Epithelial cell of prostate (primary cell): Measurements from ENCODE around the gene PARD3B.

Source experiments
- DNase-seq: peaks from one replicate; pipeline ENCODE4 v3.0.0-alpha.2; 2011; ENCODE audit warnings: low read depth, low spot score
- H3K27ac ChIP-seq: fragments of 450-650 bp; 2 replicates; pipeline ENCODE4 v1.5.1; 2017; ENCODE audit warnings: mild to moderate bottlenecking

PARD3B gene

DNA sequence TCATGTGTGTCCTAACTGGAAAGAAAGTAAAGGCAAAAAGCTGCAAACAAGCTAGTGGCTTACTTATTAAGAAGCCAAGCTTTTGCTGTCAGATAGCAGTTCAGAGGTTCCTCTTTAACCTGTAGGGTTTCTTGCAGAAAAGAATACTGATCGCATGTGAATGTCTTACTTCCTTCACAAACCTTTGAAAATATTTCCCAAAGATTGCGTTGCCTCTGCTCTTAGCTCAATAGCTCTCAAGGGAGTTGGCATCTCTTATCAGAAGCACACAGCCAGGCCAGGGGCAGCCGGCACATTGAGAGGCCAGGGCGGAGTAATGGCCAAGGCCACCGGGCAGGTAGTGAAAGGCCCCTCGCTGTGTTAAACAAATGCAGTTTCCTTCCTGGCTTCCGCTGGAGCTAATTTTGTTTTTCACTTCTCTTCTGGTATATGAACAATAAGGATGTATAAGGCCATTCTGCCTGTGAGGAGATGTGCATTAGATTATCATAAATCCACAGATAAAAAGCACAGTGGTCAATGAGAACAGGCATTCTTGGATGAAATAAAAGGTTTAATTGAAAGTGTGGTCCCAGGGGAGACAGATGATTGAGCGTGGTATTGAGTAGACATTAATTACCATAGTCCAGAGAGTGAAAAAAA is 594.7 kb downstream of the PARD3B start:
- no peak overlapping the region for H3K27ac ChIP-seq
- DNase-seq, result no peak

DNA sequence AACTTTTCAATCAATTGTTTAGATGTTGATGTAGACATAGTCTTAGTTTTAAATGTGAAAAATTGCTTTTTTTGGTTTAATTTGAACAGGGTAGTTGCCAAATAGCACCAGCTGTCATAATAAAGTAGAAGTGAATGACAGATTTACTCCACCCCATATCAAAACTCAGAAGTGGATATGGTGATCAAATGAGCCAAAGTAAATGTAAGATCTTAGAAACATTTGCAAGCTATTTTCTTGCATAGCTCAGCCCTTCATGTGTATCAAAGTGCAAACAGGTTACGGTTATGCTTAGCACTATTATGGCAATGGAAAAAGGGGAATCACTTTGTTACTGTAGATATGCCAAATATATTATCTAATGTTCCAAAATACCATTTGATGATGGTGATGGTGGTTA is 596.1 kb downstream of the PARD3B start:
- no peak overlapping the region for H3K27ac ChIP-seq

DNA sequence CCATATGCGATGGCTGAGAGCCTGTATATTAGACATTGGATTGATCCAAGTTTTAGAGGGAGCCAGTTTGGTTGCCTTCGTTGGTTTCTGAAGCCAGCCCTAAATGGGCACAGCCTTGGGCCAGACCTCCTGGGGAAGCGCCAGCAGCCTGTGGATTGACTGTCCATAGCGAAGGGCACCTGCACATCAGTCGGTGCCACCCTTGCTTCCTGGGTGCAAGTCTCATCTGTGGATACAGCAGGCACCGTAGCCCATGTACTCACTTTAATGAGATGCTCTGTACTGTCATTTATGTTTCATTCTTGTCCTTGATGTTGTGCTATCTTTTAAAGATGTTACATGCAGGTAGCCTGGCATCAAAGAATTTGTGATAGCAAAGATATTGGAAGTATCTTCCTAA is 600.6 kb downstream of the PARD3B start:
- no peak for DNase-seq
- H3K27ac ChIP-seq, result no peak overlapping the region

More for the DNA sequence above, 596.1 kb downstream of the PARD3B start:
- no peak for DNase-seq

DNA sequence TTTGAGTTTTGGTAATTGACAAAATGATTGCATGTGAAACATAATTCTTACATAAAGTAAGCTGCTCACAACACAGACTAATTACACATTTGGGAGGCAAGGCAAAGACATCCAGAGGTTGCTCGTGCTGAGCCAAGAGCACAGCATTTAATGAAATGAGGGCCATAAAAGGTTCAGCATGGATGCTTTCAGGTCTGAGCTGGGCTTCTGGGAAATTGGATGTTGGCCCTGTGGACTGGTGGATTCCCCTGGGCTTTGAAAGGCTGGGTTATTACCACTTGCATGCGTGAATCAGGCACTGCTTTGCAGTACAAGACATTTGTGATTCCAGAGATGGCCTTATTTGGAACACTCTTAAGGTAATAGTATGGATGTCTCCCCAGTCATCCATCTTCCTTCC is 603.5 kb downstream of the PARD3B start:
- H3K27ac ChIP-seq, result no peak overlapping the region
- DNase-seq, result no peak

DNA sequence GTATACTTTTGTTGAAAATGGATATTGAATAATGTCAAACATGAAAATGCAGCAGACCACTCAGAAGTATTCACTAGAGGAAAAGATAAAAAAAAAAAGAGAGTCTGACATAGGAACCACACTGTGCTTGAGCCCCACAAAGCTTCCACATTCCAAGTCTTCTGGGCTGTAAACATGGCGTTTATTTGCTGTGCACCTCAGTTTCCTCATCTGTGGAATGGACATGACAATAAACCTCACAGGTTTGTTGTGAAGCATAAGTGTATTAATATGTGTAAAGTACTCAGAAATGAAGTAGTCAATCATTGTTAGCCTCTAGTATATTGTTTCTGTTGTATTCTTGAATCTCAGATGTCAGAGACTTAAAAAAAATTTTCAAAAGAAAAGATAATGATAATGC is 611.2 kb downstream of the PARD3B start:
- no peak overlapping the region for H3K27ac ChIP-seq
- DNase-seq, result no peak

DNA sequence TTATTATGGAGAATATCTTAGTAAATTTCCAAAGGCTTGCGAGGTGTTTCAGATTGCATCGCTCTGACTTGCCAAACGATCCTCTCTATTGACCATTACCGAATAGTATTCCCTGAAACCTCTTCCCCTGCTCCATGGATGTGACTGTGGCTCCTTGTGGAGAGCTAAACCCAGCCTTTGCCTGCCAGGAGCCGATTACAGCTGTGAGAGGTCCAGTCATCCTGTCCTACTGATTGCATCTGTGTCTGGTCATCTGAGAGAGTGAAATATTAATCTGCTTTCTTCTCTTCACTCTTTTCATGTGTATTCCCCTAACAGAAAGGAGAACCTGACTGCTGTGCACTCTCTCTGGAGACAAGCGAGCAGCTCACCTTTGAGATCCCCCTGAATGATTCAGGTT is 613.1 kb downstream of the PARD3B start:
- no peak overlapping the region for H3K27ac ChIP-seq
- DNase-seq, result no peak

DNA sequence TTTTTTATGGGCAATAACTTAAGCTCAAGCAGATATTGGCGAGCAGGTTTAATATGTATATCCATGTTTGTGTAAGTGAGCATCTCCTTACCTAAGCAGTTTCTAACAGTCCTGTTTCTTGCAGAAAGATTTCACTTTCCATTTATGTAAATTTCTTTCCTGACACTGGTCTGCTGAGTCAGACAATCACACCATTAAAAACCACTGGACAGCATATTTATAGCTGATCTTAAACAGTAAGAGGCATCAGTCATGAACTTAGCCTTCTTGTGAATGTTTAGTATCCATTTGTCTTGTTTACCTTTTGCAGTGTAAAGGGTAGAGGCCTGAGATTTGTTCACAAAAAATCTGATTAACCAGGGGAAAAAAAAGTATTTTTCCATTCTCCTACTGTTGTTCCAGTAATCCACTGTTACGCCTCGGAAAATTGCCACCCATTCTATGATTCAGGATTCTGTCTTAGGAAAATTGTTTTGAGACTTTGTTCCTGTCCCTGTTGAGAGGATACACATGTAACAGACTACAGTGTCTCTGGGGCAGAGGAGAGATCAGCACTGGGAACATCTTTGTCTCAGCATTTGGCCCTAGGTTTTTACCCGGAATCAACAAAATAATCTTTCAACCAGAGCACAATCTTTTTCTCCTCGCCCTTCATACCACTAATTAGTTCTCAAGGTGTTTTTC is 616.0 kb downstream of the PARD3B start:
- DNase-seq, result no peak
- H3K27ac ChIP-seq, result no peak overlapping the region

DNA sequence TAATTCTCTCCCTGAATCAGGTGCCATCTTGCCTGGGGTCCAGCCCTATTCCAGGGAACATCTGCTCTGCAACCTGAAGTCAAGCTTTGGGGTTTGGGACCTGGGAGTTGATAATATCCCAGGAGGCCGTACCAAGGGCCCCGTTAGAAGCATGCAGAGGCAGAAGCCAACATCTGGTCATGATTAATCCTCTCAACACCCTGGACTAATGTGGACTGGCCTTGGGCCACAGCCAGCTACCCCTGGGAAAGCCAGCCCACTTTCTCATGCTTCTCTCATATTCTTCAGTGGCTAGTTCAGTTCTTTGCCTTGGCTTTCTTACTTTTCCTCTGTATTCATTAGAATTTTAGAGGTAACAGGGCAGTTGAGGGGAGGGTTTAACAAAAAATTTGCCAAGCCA is 621.5 kb downstream of the PARD3B start:
- no peak overlapping the region for H3K27ac ChIP-seq
- DNase-seq, result no peak

DNA sequence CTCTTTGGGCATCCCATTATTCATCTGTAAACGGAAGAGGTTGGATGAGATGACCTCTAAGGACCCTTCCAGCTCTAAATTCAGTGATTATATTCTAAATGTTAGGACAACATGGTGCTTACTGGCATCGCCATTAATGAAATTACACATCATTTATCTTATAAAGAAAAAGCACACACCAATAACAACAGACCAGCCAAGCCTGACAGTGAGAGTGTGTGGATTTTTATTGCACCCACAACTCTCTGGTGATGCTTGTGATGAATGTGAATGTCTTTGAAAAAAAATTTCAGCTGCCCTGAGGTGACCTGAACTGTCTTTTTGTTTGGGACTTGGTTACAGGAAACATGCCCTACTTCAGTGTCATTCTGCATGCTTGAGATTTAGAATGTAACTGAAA is 623.7 kb downstream of the PARD3B start:
- H3K27ac ChIP-seq, result no peak overlapping the region
- no peak for DNase-seq

DNA sequence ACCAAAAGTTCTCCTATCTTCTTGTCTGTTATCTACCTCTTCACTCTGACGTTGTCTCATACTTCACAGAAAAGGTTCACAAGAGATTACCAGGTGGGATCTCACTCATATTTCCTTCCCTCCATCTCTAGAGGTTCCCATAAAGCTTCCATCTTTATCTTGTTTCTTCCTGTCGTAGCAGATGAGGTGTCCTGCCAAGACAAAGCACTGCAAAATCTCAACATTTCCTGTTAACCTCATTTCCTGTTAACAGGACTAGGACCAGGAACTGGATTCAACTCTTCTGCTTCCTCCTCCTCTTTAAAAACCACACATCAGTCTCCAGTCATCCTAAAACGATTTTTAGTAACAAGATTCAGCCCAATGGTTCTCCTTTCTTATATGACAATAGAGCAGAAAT is 624.2 kb downstream of the PARD3B start:
- DNase-seq, result no peak
- H3K27ac ChIP-seq, result no peak overlapping the region

DNA sequence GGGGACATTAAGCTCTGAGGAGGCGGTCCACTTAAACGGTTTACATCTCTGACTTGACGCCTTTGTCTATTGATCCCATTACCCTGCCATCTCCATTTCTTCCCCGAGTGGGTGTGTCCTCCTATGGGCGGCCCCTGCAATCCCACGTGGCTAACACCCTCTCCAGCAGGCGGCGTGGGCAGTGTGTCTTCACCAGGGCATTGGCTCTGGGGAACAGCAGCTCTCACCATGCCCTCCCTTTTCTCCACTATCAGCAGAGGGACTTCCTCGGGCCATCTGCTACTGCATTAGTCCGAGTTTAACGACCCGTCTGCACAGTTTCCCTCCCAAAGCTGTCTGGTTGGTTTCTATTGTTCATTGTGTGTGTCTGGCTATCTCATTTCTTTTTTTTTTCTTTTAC is 625.1 kb downstream of the PARD3B start:
- no peak for DNase-seq
- no peak overlapping the region for H3K27ac ChIP-seq

DNA sequence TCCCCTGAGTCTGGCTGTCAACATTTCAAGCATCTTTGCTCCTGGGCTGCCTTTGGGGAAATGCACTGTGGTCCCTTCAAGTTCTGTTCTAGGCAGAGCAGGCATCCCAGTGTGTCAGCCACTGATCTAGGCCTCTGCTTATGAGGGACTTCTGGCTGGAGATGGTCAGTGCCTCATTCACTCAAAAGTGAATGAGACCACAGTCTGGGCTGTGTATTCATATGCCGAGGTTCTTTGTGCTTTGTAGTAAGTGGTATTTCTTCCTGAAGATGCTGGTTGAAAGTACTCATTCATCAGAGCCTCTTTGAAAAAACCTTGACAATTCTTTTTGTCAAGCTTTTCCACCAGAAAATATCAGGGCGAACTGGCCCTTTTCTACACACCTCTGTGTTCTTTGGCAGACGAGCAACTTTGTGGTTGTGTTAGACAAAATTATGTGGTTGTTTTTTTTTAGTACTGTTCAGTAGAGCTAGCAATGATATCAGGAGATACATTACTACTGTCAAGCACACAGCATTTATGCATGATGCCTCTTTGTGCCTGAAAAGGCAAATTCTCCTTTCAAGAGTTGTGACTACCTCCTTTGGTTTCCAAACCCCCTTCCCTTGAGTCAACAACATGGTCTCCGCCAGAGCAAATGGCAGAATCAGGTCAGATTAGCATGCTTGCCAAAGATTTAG is 626.1 kb downstream of the PARD3B start:
- H3K27ac ChIP-seq, result no peak overlapping the region

DNA sequence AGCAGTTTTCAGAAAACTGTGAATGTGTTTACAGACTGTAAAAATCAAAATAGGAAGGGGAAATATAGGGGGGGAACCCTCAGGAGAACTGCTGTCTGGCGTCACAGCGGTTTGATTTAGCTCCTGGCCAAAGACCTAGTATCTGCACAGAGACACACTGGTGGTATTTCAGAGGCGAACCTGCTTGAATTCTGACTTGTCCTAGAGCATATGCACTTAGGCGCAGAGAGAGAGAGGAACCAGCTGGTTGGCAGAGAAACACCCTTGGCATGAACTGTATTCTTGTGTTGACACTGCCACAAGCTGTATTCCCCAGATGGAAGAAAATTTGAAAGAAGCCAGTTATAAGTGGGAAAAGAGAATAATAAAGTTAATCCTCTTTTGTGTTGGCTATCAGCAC is 630.6 kb downstream of the PARD3B start:
- no peak for DNase-seq

More for the DNA sequence above, 626.1 kb downstream of the PARD3B start:
- no peak for DNase-seq

DNA sequence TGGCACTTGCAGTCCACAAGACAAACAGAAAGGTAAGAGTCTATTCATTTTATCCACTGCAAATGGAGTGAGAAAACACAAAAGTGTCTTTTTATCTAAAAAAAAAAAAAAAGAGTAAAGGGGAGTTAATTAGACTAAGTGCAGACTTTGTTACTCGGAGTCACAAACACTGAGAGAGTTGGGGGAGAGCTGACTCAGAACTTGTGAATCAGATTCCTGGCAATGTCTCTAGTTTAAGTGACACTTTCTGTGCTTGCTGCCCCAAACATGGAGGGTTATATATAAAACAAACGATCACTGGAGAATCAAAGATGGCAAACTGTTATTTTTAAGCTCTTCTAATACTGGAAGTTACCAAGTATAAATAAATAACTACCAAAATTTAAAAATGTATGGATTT is 631.3 kb downstream of the PARD3B start:
- no peak overlapping the region for H3K27ac ChIP-seq
- no peak for DNase-seq

More for the DNA sequence above, 630.6 kb downstream of the PARD3B start:
- H3K27ac ChIP-seq, result no peak overlapping the region

DNA sequence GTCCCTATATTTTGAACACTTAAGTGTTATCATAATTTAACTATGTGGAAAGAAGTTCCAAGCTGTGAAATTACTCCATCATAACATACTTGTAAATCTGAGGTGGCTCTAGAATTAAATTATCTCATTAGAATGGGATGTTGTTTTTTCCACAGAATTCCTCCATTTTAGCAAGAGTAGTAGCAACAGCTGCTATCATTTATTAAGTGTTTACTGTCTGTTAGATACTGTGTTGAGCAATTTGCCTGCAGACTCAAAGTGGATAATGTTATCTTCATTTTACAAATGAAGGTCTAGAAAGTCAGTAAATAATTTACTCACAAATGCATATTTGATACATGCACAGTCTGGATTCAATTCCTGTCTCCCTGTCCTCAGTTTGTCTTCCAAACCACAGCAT is 632.3 kb downstream of the PARD3B start:
- DNase-seq, result no peak
- H3K27ac ChIP-seq, result no peak overlapping the region

DNA sequence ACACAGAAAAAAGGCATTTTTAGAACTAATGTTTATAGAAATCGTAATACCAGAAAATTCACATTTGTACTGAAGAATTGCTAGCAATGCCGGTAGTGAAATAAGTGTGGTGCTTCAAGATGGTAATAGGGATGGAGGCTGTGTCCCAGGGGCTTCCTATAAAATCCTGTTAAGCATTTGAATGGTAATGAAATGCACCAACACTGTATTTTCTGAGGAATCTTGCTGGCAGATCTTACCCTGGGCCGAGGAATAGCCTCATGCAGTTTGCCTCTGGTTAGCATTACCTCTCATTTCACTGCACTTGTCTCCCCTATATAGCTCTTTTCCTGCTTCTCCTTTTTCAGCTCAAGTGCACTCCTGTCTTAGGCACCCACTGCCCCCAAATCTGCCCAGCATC is 635.5 kb downstream of the PARD3B start:
- H3K27ac ChIP-seq, result no peak overlapping the region

DNA sequence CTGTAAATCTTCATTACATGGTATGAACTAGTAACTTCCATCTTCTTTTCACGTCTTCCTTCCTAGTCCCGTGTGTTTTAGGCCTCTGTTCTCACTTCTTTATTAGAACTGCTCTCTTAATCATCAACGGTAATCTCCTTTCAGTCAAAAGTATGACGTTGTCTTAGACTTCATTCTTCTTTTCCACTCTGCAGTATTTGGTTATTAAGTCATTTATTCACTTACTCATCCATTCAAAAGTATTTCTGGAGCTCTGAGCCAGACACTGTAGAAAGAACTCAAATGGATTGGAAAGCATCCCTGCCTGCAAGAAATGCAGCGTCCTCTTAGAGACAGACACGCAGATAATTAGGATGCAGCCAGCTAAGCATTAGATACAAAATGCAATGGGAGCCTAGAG is 642.5 kb downstream of the PARD3B start:
- no peak for DNase-seq

More for the DNA sequence above, 635.5 kb downstream of the PARD3B start:
- DNase-seq, result no peak

DNA sequence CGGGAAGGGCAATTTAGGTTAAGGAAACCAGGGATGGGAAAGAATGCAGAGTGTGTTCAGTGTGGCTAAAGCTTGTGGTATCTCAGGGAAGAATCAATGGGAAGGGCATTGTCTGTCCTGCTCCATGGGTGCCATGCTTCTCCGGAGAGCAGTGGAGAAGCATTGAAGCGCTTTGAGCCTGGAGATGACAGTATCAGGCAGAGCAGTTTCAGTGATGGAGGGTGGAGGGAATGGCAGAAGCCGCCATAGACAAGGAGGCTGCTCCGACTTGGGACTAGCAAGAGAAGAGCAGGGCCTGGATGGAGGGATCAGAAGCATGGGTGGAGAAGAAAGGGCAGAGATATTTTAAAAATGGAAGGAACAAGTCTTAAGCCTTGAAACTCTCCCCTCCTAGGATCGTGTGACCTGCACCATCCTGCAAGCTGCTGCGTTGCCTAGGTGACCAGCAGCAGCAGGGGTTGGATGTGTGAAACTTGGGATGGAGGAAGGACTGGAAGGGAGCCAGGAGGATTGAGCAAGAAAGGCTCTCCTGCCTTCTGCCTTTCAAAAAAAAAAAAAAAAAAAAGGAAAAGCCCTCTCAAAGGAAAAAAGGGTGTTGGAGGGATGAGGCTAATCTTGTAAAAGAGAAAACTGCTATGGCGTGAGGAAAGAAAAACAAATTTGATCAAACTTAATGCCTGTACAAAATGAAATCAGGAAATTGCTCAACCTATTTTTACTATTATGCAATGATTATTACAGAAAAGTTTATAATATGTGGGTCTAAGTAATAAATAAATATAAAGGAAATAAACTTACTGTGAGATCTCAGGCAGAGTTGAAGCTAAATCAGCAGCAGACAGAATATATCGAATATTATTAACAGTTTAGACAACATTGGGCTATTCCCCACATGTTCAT is 643.2 kb downstream of the PARD3B start:
- no peak for DNase-seq
- H3K27ac ChIP-seq, result no peak overlapping the region

More for the DNA sequence above, 642.5 kb downstream of the PARD3B start:
- H3K27ac ChIP-seq, result no peak overlapping the region

DNA sequence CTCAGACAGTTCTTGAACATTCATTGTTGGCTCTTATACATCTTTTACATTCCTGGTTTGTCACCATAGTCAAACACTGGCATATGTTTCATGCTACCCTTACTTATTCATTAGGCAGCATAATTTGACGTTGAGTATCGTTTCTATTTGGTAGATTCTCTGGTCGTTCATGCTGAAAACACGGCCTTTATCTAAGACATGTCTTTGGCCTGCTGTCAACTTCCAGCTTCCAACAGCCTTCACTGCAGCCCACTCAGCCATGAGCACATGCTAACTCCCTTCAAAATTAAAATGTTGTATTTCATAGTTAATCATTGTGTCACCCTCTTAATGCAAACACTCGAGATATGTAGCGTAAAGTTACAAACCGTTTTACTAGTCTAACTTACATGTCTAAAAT is 644.0 kb downstream of the PARD3B start:
- DNase-seq, result no peak
- H3K27ac ChIP-seq, result no peak overlapping the region

DNA sequence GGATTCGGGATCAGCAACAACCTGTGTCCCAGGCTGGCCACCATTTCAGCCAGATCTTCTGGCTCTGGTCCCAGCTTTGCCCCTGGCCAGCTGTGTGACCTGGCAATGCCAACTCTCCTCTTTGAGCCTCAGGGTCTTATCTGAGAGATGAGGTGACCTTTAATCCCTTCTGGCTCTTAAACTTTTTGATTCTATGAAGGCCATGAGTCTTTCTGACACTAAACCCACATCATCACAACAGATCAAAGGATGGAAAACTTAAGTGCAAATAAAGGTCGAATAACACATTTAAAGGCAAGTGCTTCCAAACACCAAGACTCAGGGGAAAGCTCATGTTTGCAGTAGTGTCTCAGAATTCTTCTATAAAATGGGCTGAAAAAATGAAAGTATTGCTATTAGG is 645.3 kb downstream of the PARD3B start:
- DNase-seq, result no peak

More for the DNA sequence above, 645.3 kb downstream of the PARD3B start:
- no peak overlapping the region for H3K27ac ChIP-seq
